Tibial nerve (tissue), 3 donors: ENCODE results near the gene NLE1.
A peak's percentile ranks its signal among the peaks of the same experiment; 100 is the strongest.

Experiments used
- CTCF ChIP-seq, 5 experiments: fragments of 200-600 bp in 3 of 5; fragments of 450-650 bp in 2 of 5; sonication (generic) in 3 of 5; IDR thresholded peaks; one replicate each; pipeline ENCODE4 v1.5.1; 2016 to 2019; ENCODE audit warnings: antibody characterized with exemption in 5 of 5, mild to moderate bottlenecking in 3 of 5, moderate library complexity in 2 of 5
- POLR2A ChIP-seq, 2 donors: fragments of 450-650 bp; IDR thresholded peaks; one replicate each; pipeline ENCODE4 v1.6.1; 2017; ENCODE audit warnings: antibody characterized with exemption in 2 of 2, mild to moderate bottlenecking in 2 of 2, moderate library complexity in 2 of 2

- TF ChIP-seq CTCF (IDR thresholded peaks at IDR 0.05) (peak in 4 of 5 experiments; percentile 14 to 60 (median 32)), POLR2A (IDR thresholded peaks at IDR 0.05) (no peak)
Observed at GRCh38 chr17:35170968-35171771, 29.1 kb upstream of the NLE1 start.
